H1 (cell line): ENCODE results near the gene TRAF3IP3. TPM values are rescaled to one million over a fixed set of nuclear protein-coding genes. Genes with fewer than 3 reads are reported as not detected.

Experiments
- CTCF ChIA-PET: fragments of 300-600 bp; sonication (Branson Sonifier 250); formaldehyde crosslinking; loops from one replicate; lab custom pipeline; 2021; ENCODE audit not compliant: partially characterized antibody; lab: Charles Lee
- POLR2A ChIA-PET: fragments of 300-600 bp; sonication (Branson Sonifier 250); formaldehyde crosslinking; loops from one replicate; lab custom pipeline; 2021; ENCODE audit warnings: inconsistent platforms; ENCODE audit not compliant: partially characterized antibody; lab: Charles Lee
- DNase-seq, 2 experiments: peaks; one replicate each; pipeline versions ENCODE4 v3.0.0 to v3.0.0-alpha.2; 2010 to 2022; ENCODE audit warnings: low spot score in 2 of 2, low read depth in 1 of 2, mixed read lengths in 1 of 2
- FAIRE-seq: peaks from 2 replicates; lab custom pipeline; 2011; peaks lifted over from hg19 to GRCh38; lab: Jason Lieb, UNC
- H2AFZ ChIP-seq: 2 replicates; pipeline ENCODE4 v1.8.1; 2012; ENCODE audit warnings: low read length, inconsistent platforms
- H2AK5ac ChIP-seq: 2 replicates; pipeline ENCODE4 v1.6.1; 2013; ENCODE audit warnings: low read depth, low read length
- H2BK120ac ChIP-seq: replicated peaks from 2 replicates; pipeline ENCODE3; 2013; ENCODE audit warnings: low read depth, low read length, inconsistent platforms
- H2BK12ac ChIP-seq: 2 replicates; pipeline ENCODE4 v1.6.1; 2013; ENCODE audit warnings: low read depth, low read length
- H2BK15ac ChIP-seq: 2 replicates; pipeline ENCODE4 v1.6.1; 2013; ENCODE audit warnings: low read length
- H2BK20ac ChIP-seq: 2 replicates; pipeline ENCODE4 v1.6.1; 2013; ENCODE audit warnings: low read length
- H2BK5ac ChIP-seq: 2 replicates; pipeline ENCODE4 v1.6.1; 2013; ENCODE audit warnings: low read depth, low read length
- H3K14ac ChIP-seq: 2 replicates; pipeline ENCODE4 v1.6.1; 2013; ENCODE audit warnings: inconsistent platforms; ENCODE audit not compliant: insufficient read length
- H3K18ac ChIP-seq: 2 replicates; pipeline ENCODE4 v1.6.1; 2013; ENCODE audit warnings: low read length; ENCODE audit errors: extremely low read depth
- H3K23ac ChIP-seq: 2 replicates; pipeline ENCODE4 v1.6.1; 2013; ENCODE audit warnings: inconsistent platforms; ENCODE audit not compliant: insufficient read length
- H3K23me2 ChIP-seq: 2 replicates; pipeline ENCODE4 v1.6.1; 2013; ENCODE audit warnings: low read depth, low read length
- H3K27ac ChIP-seq: 2 replicates; pipeline ENCODE4 v1.6.1; 2011; ENCODE audit warnings: low read depth, low read length, inconsistent platforms
- H3K27me3 ChIP-seq, 4 experiments: replicated peaks in 1 of 4; 1 replicate in 1 of 4; 2 replicates in 3 of 4; pipeline versions ENCODE4 v1.6.1 to v1.8.1; 2011 to 2013; ENCODE audit warnings: low read length in 3 of 4, mild to moderate bottlenecking in 3 of 4, inconsistent platforms in 2 of 4, mixed read lengths in 2 of 4, moderate library complexity in 1 of 4; ENCODE audit not compliant: control insufficient read depth in 3 of 4, insufficient read depth in 3 of 4; ENCODE audit errors: extremely low read depth in 1 of 4
- H3K36me3 ChIP-seq, 4 experiments: 2 replicates each; pipeline versions ENCODE4 v1.6.1 to v1.8.1; 2011 to 2013; ENCODE audit warnings: mild to moderate bottlenecking in 4 of 4, low read length in 3 of 4, moderate library complexity in 2 of 4, control low read depth in 1 of 4, inconsistent platforms in 1 of 4; ENCODE audit not compliant: insufficient read depth in 4 of 4, control insufficient read depth in 2 of 4
- H3K4ac ChIP-seq: replicated peaks from 2 replicates; pipeline ENCODE3; 2013; ENCODE audit warnings: low read length, low read depth, mixed read lengths, inconsistent platforms; ENCODE audit not compliant: insufficient read length
- H3K4me1 ChIP-seq, 4 experiments: replicated peaks in 1 of 4; 1 replicate in 1 of 4; 2 replicates in 3 of 4; pipeline versions ENCODE4 v1.6.1 to v1.8.1; 2011 to 2013; ENCODE audit warnings: low read length in 3 of 4, inconsistent platforms in 2 of 4, mixed read lengths in 1 of 4; ENCODE audit not compliant: insufficient read depth in 4 of 4, control insufficient read depth in 3 of 4
- H3K4me2 ChIP-seq, 2 experiments: 2 replicates each; pipeline versions ENCODE4 v1.6.1 to v1.8.1; 2011 to 2013; ENCODE audit warnings: low read depth in 2 of 2, low read length in 2 of 2, control low read depth in 1 of 2, inconsistent platforms in 1 of 2, mild to moderate bottlenecking in 1 of 2; ENCODE audit not compliant: insufficient read depth in 1 of 2
- H3K4me3 ChIP-seq, 4 experiments: fragments of 200-600, 300-600 bp in 1 of 4; sonication (generic), shearing (Covaris generic), sonication (Bioruptor Twin) in 1 of 4; 2 replicates each; pipeline versions ENCODE4 v1.5.1 to v1.8.1; 2011 to 2016; ENCODE audit warnings: low read length in 4 of 4, low read depth in 3 of 4, control low read depth in 2 of 4, inconsistent platforms in 2 of 4, mild to moderate bottlenecking in 2 of 4, mixed read lengths in 1 of 4, moderate library complexity in 1 of 4; ENCODE audit not compliant: insufficient read depth in 2 of 4; ENCODE audit errors: extremely low read depth in 1 of 4
- H3K56ac ChIP-seq: replicated peaks from 2 replicates; pipeline ENCODE3; 2013; ENCODE audit warnings: low read depth, mild to moderate bottlenecking, mixed read lengths, low read length, inconsistent platforms; ENCODE audit not compliant: insufficient read length
- H3K79me1 ChIP-seq: 2 replicates; pipeline ENCODE4 v1.6.1; 2013; ENCODE audit warnings: low read depth, low read length, control low read depth
- H3K79me2 ChIP-seq, 2 experiments: 2 replicates each; pipeline versions ENCODE4 v1.6.1 to v1.8.1; 2012 to 2013; ENCODE audit warnings: low read length in 2 of 2, mild to moderate bottlenecking in 2 of 2, inconsistent platforms in 1 of 2; ENCODE audit not compliant: insufficient read depth in 2 of 2, control insufficient read depth in 1 of 2
- H3K9ac ChIP-seq, 4 experiments: replicated peaks in 1 of 4; 1 replicate in 1 of 4; 2 replicates in 3 of 4; pipeline versions ENCODE4 v1.6.1 to v1.8.1; 2011 to 2013; ENCODE audit warnings: low read depth in 3 of 4, low read length in 3 of 4, control low read depth in 2 of 4, mild to moderate bottlenecking in 2 of 4, moderate library complexity in 2 of 4, inconsistent platforms in 1 of 4; ENCODE audit errors: extremely low read depth in 1 of 4
- H3K9me3 ChIP-seq, 2 experiments: 2 replicates each; pipeline versions ENCODE4 v1.6.1 to v1.8.1; 2012 to 2013; ENCODE audit warnings: mild to moderate bottlenecking in 2 of 2, moderate library complexity in 2 of 2, control low read depth in 1 of 2, inconsistent platforms in 1 of 2, low read depth in 1 of 2, low read length in 1 of 2, mixed read lengths in 1 of 2; ENCODE audit not compliant: insufficient read depth in 2 of 2
- H4K20me1 ChIP-seq, 2 experiments: replicated peaks in 1 of 2; 2 replicates each; pipeline versions ENCODE3 to v1.8.1; 2011 to 2013; ENCODE audit warnings: inconsistent platforms in 2 of 2, low read length in 2 of 2, mild to moderate bottlenecking in 1 of 2; ENCODE audit not compliant: insufficient read depth in 2 of 2, control insufficient read depth in 1 of 2
- H4K5ac ChIP-seq: 2 replicates; pipeline ENCODE4 v1.6.1; 2013; ENCODE audit warnings: low read length, low read depth, mixed read lengths, inconsistent platforms; ENCODE audit not compliant: insufficient read length
- H4K8ac ChIP-seq: 2 replicates; pipeline ENCODE4 v1.8.0; 2013; ENCODE audit warnings: mild to moderate bottlenecking, moderate library complexity, low read length, inconsistent platforms; ENCODE audit not compliant: insufficient read depth; ENCODE audit errors: extremely low read depth
- H4K91ac ChIP-seq: replicated peaks from 2 replicates; pipeline ENCODE3; 2013; ENCODE audit warnings: low read length, mixed read lengths, inconsistent platforms; ENCODE audit not compliant: insufficient read length
- BCL11A ChIP-seq, 2 experiments: IDR thresholded peaks; one replicate each; pipeline ENCODE4 v1.6.1; 2011; ENCODE audit warnings: low read depth in 2 of 2, low read length in 2 of 2, mild to moderate bottlenecking in 2 of 2
- CBX5 ChIP-seq: fragments of 300-800, 300-1000 bp; sonication (generic); IDR thresholded peaks from 2 replicates; pipeline ENCODE4 v1.7.1; 2016; ENCODE audit warnings: antibody characterized with exemption, low read length, low read depth
- SUZ12 ChIP-seq: fragments of 200-600 bp; sonication (generic); IDR thresholded peaks from 2 replicates; pipeline ENCODE4 v1.6.1; 2012; ENCODE audit warnings: mild to moderate bottlenecking, inconsistent platforms, low read length, moderate library complexity, mixed read lengths
- WGBS, 2 experiments: shearing (Covaris generic) in 1 of 2; methylation state at CpG; one replicate each; pipeline versions ENCODE4 v1.1.6 to v1.1.7; 2013 to 2015; ENCODE audit warnings: low lambda C conversion rate in 2 of 2, mixed read lengths in 2 of 2, inconsistent platforms in 1 of 2, low coverage in 1 of 2, missing lambda C conversion rate in 1 of 2; ENCODE audit not compliant: insufficient replicate concordance in 2 of 2, insufficient coverage in 1 of 2, insufficient read length in 1 of 2; ENCODE audit errors: extremely low coverage in 1 of 2, missing lambda C conversion rate in 1 of 2; 5-methylcytosine and 5-hydroxymethylcytosine counted together
- polyA plus RNA-seq, 7 experiments: library from polyadenylated mRNA; depleted of rRNA in 3 of 7; stranded (reverse) in 5 of 7; unstranded in 2 of 7; fragments of >200 nt in 5 of 7; fragments of 200-250 nt in 2 of 7; gene quantifications; 1 replicate in 5 of 7; 2 replicates in 1 of 7; 4 replicates in 1 of 7; pipeline versions ENCODE4 v1.2.1 to v1.2.3, GENCODE V29; 2011 to 2013; ENCODE audit warnings: missing spikeins in 2 of 7, mixed read lengths in 2 of 7
- total RNA-seq: library from RNA; stranded (reverse); fragmentation: NEBNext Ultra II Directional; extraction: Animal tissue kit (Norgen Biotek cat#: 25700); gene quantifications from 2 replicates; pipeline ENCODE4 v1.2.1, GENCODE V29; 2021

Gene TRAF3IP3
- total and polyA plus RNA-seq, 2 of the 8 experiments (the other 6 are each of a cell fraction or from before 2014, with no cell fraction given): not detected

- H2BK15ac ChIP-seq: no peak overlapping the region
- no peak overlapping the region for H4K5ac ChIP-seq
- no peak overlapping the region for H3K9ac ChIP-seq
- no peaks in the 10 kb centered on the region for H3K9me3 ChIP-seq
- no peak overlapping the region for H2BK12ac ChIP-seq
- H3K4me2 ChIP-seq: no peak overlapping the region
- no peak overlapping the region for H2AFZ ChIP-seq
- no peak overlapping the region for H2AK5ac ChIP-seq
- ChIA-PET POLR2A (interaction anchor here (1.3 kb wide), 1 partner anchor 35 kb away, joined by 3 read pairs; no protein-coding TSS in a partner anchor), CTCF (interaction anchor here (0.9 to 3.7 kb wide), 6 partner anchors 10 to 446 kb away, joined by 3 to 25 read pairs (median 4); no protein-coding TSS in a partner anchor)
- peaks cover 0 to 7% of the 10 kb centered on the region in 2 experiments; a peak in 1 of 4 replicates for H3K79me2 ChIP-seq
- no peak overlapping the region for H3K23ac ChIP-seq
- H2BK120ac ChIP-seq: no peak overlapping the region
- H3K23me2 ChIP-seq: peaks cover 10% of the 10 kb centered on the region; the same call in 1 of the 2 replicates
- no peaks in the 10 kb centered on the region; the same call in none of the 2 replicates for H3K79me1 ChIP-seq
- no peak overlapping the region for H2BK5ac ChIP-seq
- 91% methylated on average over 5 of the region's 5 CpGs; no CpG with 5 or more reads in 1 of the 2 experiments for WGBS, 2 experiments
- no peaks in the 10 kb centered on the region for H3K27me3 ChIP-seq
- H4K20me1 ChIP-seq: peaks cover 0 to 7% of the 10 kb centered on the region in 2 experiments
- no peak overlapping the region for H4K91ac ChIP-seq
- no peak for DNase-seq
- no peak overlapping the region for H2BK20ac ChIP-seq
- no peak overlapping the region for H3K14ac ChIP-seq
- peaks cover 0 to 8% (median 1%) of the 10 kb centered on the region in 4 experiments; a peak in 4 of 7 replicates for H3K4me1 ChIP-seq
- no peak overlapping the region for H3K4me3 ChIP-seq
- no peak overlapping the region for H4K8ac ChIP-seq
- TF ChIP-seq CBX5 (no peak), BCL11A (IDR thresholded peaks at IDR 0.05; ENCODE audit: low read depth in 2 of 2, low read length in 2 of 2) (no peak), SUZ12 (no peak)
- no peak overlapping the region for H3K4ac ChIP-seq
- H3K27ac ChIP-seq: no peak overlapping the region
- no peaks in the 10 kb centered on the region; a peak in 1 of 8 replicates for H3K36me3 ChIP-seq
- no peak overlapping the region for H3K18ac ChIP-seq
- no peak for FAIRE-seq
- no peak overlapping the region for H3K56ac ChIP-seq
These were observed 45.4 kb downstream of the TRAF3IP3 start for GRCh38 chr1:209800984-209801834.
